Endothelial cell of umbilical vein (primary cell): ENCODE data around the gene FOXE1. TPM values are rescaled to one million over a fixed set of nuclear protein-coding genes. Genes with fewer than 3 reads are reported as not detected.

Experiments used
- BruUV-seq: library from RNA; stranded (reverse); fragments of 400-500 nt; replicated peaks from 2 replicates; lab custom pipeline; 2021; lab: Mats Ljungman, UMichigan
- CTCF ChIA-PET: fragments of 300-600, 350-600 bp; sonication (Branson Sonifier 250); formaldehyde crosslinking; loops from one replicate; lab custom pipeline; 2021; ENCODE audit warnings: antibody characterized with exemption, inconsistent platforms; lab: Charles Lee
- POLR2A ChIA-PET: fragments of 300-600, 350-600 bp; sonication (Branson Sonifier 250); formaldehyde crosslinking; loops from one replicate; lab custom pipeline; 2021; ENCODE audit warnings: antibody characterized with exemption, inconsistent platforms; lab: Charles Lee
- DNase-seq: peaks from one replicate; pipeline ENCODE4 v3.0.0-alpha.2; 2011; ENCODE audit warnings: low read depth, low spot score
- FAIRE-seq: peaks from 2 replicates; lab custom pipeline; 2011; peaks lifted over from hg19 to GRCh38; lab: Jason Lieb, UNC
- H2AFZ ChIP-seq: 2 replicates; pipeline ENCODE4 v1.6.0; 2012; ENCODE audit warnings: low read depth, low read length, control low read depth, inconsistent platforms
- H3K27ac ChIP-seq: 2 replicates; pipeline ENCODE4 v1.5.1; 2011; ENCODE audit warnings: low read depth, mild to moderate bottlenecking, control low read depth, low read length, moderate library complexity; ENCODE audit not compliant: insufficient read depth
- H3K27me3 ChIP-seq, 2 experiments: 2 replicates each; pipeline versions ENCODE4 v1.6.0 to v1.6.1; 2011; ENCODE audit warnings: low read length in 2 of 2, mixed read lengths in 1 of 2; ENCODE audit not compliant: control insufficient read depth in 2 of 2, insufficient read depth in 2 of 2
- H3K36me3 ChIP-seq, 2 experiments: 2 replicates in 1 of 2; 3 replicates in 1 of 2; pipeline ENCODE4 v1.5.1; 2011; ENCODE audit warnings: low read length in 2 of 2, mild to moderate bottlenecking in 1 of 2, moderate library complexity in 1 of 2; ENCODE audit not compliant: control insufficient read depth in 2 of 2, insufficient read depth in 2 of 2; ENCODE audit errors: extremely low read depth in 1 of 2
- H3K4me1 ChIP-seq: 3 replicates; pipeline ENCODE4 v1.5.1; 2011; ENCODE audit warnings: mild to moderate bottlenecking, low read length; ENCODE audit not compliant: control insufficient read depth, insufficient read depth; ENCODE audit errors: extremely low read depth
- H3K4me2 ChIP-seq: 2 replicates; pipeline ENCODE4 v1.6.1; 2011; ENCODE audit warnings: low read length, control low read depth, mixed read lengths; ENCODE audit not compliant: insufficient read depth
- H3K4me3 ChIP-seq, 3 experiments: fragments of 200-600 bp in 1 of 3; sonication (generic), shearing (Covaris generic) in 1 of 3; replicated peaks in 1 of 3; 2 replicates each; pipeline ENCODE4 v1.5.1; 2011 to 2016; ENCODE audit warnings: control low read depth in 3 of 3, low read length in 3 of 3, mild to moderate bottlenecking in 2 of 3, inconsistent platforms in 1 of 3, low read depth in 1 of 3, moderate library complexity in 1 of 3; ENCODE audit not compliant: insufficient read depth in 1 of 3
- H3K79me2 ChIP-seq: 2 replicates; pipeline ENCODE4 v1.6.0; 2012; ENCODE audit warnings: low read length, inconsistent platforms; ENCODE audit not compliant: control insufficient read depth, insufficient read depth
- H3K9ac ChIP-seq: replicated peaks from 2 replicates; pipeline ENCODE3; 2011; ENCODE audit warnings: low read length, control low read depth; ENCODE audit not compliant: insufficient read depth; ENCODE audit errors: extremely low read depth
- H3K9me1 ChIP-seq: replicated peaks from 3 replicates; pipeline ENCODE4 v1.6.0; 2011; ENCODE audit warnings: mild to moderate bottlenecking, low read length; ENCODE audit not compliant: control insufficient read depth, insufficient read depth; ENCODE audit errors: extremely low read depth
- H3K9me3 ChIP-seq: replicated peaks from 2 replicates; pipeline ENCODE4 v1.5.1; 2012; ENCODE audit warnings: low read length, inconsistent platforms; ENCODE audit not compliant: control insufficient read depth, insufficient read depth
- H4K20me1 ChIP-seq: replicated peaks from 2 replicates; pipeline ENCODE3; 2011; ENCODE audit warnings: mild to moderate bottlenecking, low read length; ENCODE audit not compliant: control insufficient read depth, insufficient read depth; ENCODE audit errors: extremely low read depth
- CTCF ChIP-seq, 2 donors: IDR thresholded peaks; 1 replicate in 1 of 2; 2 replicates in 1 of 2; pipeline ENCODE4 v1.5.1; 2011; ENCODE audit warnings: low read length in 2 of 2, mild to moderate bottlenecking in 2 of 2, moderate library complexity in 2 of 2, control low read depth in 1 of 2, inconsistent platforms in 1 of 2, low read depth in 1 of 2; ENCODE audit not compliant: insufficient read depth in 1 of 2; ENCODE audit errors: extremely low read depth in 1 of 2
- EZH2 ChIP-seq: IDR thresholded peaks from 2 replicates; pipeline ENCODE4 v1.6.1; 2012; ENCODE audit warnings: borderline replicate concordance, low read depth, mild to moderate bottlenecking, moderate library complexity, low read length, inconsistent platforms; ENCODE audit not compliant: severe bottlenecking
- FOS ChIP-seq: IDR thresholded peaks from 2 replicates; pipeline ENCODE4 v1.6.1; 2011; ENCODE audit warnings: mild to moderate bottlenecking, low read length, moderate library complexity, borderline replicate concordance; ENCODE audit not compliant: insufficient read depth
- GATA2 ChIP-seq: IDR thresholded peaks from 2 replicates; pipeline ENCODE4 v1.7.0; 2011; ENCODE audit warnings: low read depth, mild to moderate bottlenecking, moderate library complexity, mixed read lengths, low read length; ENCODE audit not compliant: insufficient read length, insufficient read depth
- JUN ChIP-seq: IDR thresholded peaks from 2 replicates; pipeline ENCODE4 v1.6.1; 2011; ENCODE audit warnings: borderline replicate concordance, low read depth; ENCODE audit not compliant: insufficient read length, insufficient read depth
- MAX ChIP-seq: IDR thresholded peaks from 2 replicates; pipeline ENCODE4 v1.6.1; 2011; ENCODE audit not compliant: insufficient read depth, insufficient read length
- MYC ChIP-seq: IDR thresholded peaks from one replicate; pipeline ENCODE4 v1.6.1; 2011; ENCODE audit warnings: mild to moderate bottlenecking, low read depth, low read length
- POLR2A ChIP-seq: IDR thresholded peaks from 2 replicates; pipeline ENCODE4 v1.6.1; 2012; ENCODE audit warnings: low read depth, mild to moderate bottlenecking, control low read depth, low read length
- POLR2AphosphoS5 ChIP-seq: IDR thresholded peaks from 2 replicates; pipeline ENCODE4 v1.6.1; 2012; ENCODE audit warnings: low read depth, mild to moderate bottlenecking, control low read depth, low read length, moderate library complexity; ENCODE audit not compliant: insufficient read depth
- dilution Hi-C: fragments of 300-500 bp; cut with MboI; formaldehyde crosslinking; loops from one replicate; pipeline ENCODE4 v1.15.0; 2019; ENCODE audit warnings: low sequenced_read_pairs; ENCODE audit not compliant: extremely low pct_ligation_motif_present
- intact Hi-C: fragments of 100-400 bp; cut with micrococcal nuclease; formaldehyde crosslinking; loops from one replicate; pipeline ENCODE4 v1.10.0; 2022
- polyA plus RNA-seq, 4 experiments: library from polyadenylated mRNA; depleted of rRNA in 3 of 4; stranded (reverse) in 3 of 4; unstranded in 1 of 4; fragments of >200 nt; gene quantifications; 2 replicates each; pipeline versions ENCODE4 v1.2.1 to v1.2.3, GENCODE V29; 2011 to 2012; ENCODE audit warnings: missing spikeins in 1 of 4
- total RNA-seq: library from RNA; stranded (reverse); gene quantifications from 2 replicates; pipeline ENCODE4 v1.2.3, GENCODE V29; 2021

FOXE1 gene
- total and polyA plus RNA-seq, 2 donors (not counting 3 experiments of a cell fraction or from before 2014, with no cell fraction given) = not detected

- DNase-seq (no peak), FAIRE-seq (no peak)
- CTCF ChIA-PET = interaction anchor here (1.1 to 1.2 kb wide), 2 partner anchors 42 to 45 kb away, joined by 3 read pairs; no protein-coding TSS in a partner anchor
- TF ChIP-seq JUN = no peak
- no peak for TF ChIP-seq CTCF (IDR thresholded peaks at IDR 0.05; ENCODE audit: extremely low read depth in 1 of 2, insufficient read depth in 1 of 2, low read depth in 1 of 2, low read length in 2 of 2)
- TF ChIP-seq MYC = no peak
- no peak for TF ChIP-seq MAX
- no peak for TF ChIP-seq POLR2AphosphoS5
- no peak for TF ChIP-seq GATA2
- no peak for TF ChIP-seq POLR2A
- TF ChIP-seq FOS = no peak
- TF ChIP-seq EZH2 = no peak
- H3K27ac ChIP-seq = no peak overlapping the region
- H3K4me3 ChIP-seq = no peak overlapping the region
- no peak overlapping the region for H3K4me2 ChIP-seq
- no peak overlapping the region for H3K9ac ChIP-seq
- no peaks in the 10 kb centered on the region for H3K9me1 ChIP-seq
- H4K20me1 ChIP-seq = peaks cover 2% of the 10 kb centered on the region
- H3K27me3 ChIP-seq = peaks cover 74 to 82% of the 10 kb centered on the region in 2 experiments
- no peaks in the 10 kb centered on the region for H3K36me3 ChIP-seq
- H3K9me3 ChIP-seq = no peaks in the 10 kb centered on the region
- POLR2A ChIA-PET = no interaction called here
- no peak overlapping the region for H2AFZ ChIP-seq
- dilution Hi-C loops = no loop called here
- peaks cover 5% of the 10 kb centered on the region for H3K4me1 ChIP-seq
- BruUV-seq = no TSS peak
- intact Hi-C loops = no loop called here
- H3K79me2 ChIP-seq = no peaks in the 10 kb centered on the region
Measured at GRCh38 chr9:97847474-97848214, 5.4 kb upstream of the FOXE1 start.
